LHCN-M2 (cell line): ENCODE results near the gene ALG14. TPM values are rescaled to one million over a fixed set of nuclear protein-coding genes. Genes with fewer than 3 reads are reported as not detected.
"Not testable (repeated sequence)": the region's sequence is repeated elsewhere in the genome, so short reads cannot be mapped to it uniquely, and the experiment has no call there.

ENCODE experiments used
- DNase-seq: peaks from one replicate; pipeline ENCODE4 v3.0.0-alpha.2; 2012; ENCODE audit warnings: low read depth
- total RNA-seq: library from RNA; depleted of rRNA; stranded (reverse); fragments of >200 nt; gene quantifications from 2 replicates; pipeline ENCODE4 v1.2.3, GENCODE V29; 2014

Gene ALG14
- total RNA-seq, 1 experiment from 2014 or later = 1.5 TPM

DNA sequence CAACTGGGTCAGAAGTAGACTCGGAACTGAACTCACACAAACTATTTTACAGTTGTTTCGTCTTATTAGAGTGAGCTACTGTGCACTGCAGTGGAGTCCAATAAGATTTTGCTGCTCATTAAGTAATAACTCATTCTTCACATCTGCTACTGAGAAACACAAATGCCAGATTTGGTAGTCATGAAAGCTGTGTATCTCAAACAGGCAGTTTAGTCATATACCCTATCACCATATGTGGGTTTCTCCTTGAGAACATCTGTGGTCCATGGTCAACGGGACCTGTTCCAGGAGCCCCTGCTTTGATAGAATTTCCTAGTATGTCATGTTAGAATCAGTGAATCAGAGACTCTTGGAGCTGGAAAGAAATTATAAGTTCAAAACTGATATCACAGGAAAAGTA is 60.4 kb downstream of the ALG14 start:
- peak; percentile 96 for DNase-seq

- DNase-seq = no peak
These were observed 62.6 kb downstream of the ALG14 start for GRCh38 chr1:95010158-95010557.

GRCh38 chr1:95007687-95008086 is 65.1 kb downstream of the ALG14 start:
- no peak for DNase-seq

DNA sequence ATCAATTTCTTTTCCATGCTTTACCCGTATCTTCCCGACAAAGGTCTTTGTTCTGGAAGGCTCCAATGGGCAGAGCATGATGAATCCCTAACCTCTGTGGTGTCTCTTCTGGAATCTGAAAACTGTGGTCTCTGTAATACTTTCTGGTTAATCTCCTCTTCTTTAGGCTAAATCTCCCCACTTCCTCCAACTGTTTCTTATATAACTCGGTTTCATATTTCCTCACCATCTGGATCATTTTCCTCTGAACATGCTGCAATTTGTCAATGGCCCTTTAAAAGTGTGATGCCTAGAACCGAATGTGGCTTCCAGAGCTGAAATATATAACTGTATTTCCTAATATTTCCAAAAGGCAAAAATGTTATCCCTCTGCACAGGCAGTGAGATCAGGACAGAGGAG is 66.1 kb downstream of the ALG14 start:
- DNase-seq = peak; percentile 58

DNA sequence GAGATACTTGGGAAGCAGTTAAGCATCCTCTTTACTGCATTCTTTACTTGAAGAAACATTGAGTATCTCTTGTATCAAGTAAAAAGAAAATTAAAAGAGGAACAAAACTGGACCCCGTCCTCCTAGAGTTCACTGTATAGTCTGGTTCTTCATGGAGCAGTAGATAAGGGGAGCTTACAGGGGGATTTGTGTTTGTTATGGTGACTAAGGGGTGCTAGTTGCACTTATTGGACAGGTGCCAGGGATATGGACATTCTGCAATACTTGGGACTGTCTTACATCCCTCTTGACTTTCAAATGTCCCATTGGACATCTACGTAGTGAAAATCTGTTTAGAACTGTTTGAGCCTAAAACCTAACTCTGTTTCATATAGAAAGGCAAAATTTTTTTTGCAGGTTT is 67.2 kb downstream of the ALG14 start:
- no peak for DNase-seq

DNA sequence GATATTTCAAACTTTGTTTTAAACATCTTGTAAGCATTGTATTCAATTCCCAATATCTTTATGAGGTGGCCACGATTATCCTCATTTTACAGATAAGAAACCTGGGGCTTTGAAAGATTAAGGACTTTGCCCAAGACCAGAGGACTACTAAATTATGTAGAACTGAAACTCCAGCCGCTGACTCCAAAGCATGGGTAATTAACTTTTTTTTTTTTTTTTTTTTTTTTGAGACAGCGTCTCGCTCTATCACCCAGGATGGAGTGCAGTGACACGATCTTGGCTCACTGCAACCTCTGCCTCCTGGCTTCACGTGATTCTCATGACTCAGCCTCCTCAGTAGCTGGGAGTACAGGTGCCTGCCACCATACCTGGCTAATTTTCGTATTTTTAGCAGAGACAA is 68.7 kb downstream of the ALG14 start:
- no peak for DNase-seq

GRCh38 chr1:95003433-95003738 is 69.4 kb downstream of the ALG14 start:
- DNase-seq = peak; percentile 62

GRCh38 chr1:95002540-95003432 is 70.0 kb downstream of the ALG14 start:
- DNase-seq = no peak

- DNase-seq = no peak
These were observed 70.6 kb downstream of the ALG14 start for GRCh38 chr1:95002164-95002539.

- DNase-seq = no peak
These were observed 73.2 kb downstream of the ALG14 start for GRCh38 chr1:94999456-95000131.

DNA sequence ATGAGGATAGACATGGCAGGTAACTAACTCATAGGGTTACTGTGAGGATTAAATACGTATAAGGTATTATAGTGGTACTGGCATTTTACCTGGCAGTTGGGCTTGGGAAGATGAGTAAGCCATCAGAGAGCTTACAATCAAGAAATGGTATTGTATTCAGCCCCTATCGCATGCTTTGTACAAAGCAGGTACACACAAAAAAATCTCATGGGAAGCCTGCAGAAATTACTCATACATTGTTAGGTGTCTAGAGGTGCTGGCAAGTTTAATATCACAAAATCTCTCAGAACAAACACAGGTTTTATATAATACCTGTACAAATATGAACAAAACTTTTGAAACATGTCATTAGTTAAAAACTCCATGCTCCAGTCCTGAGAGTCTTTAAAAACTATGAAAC is 74.0 kb downstream of the ALG14 start:
- no peak for DNase-seq

GRCh38 chr1:94998114-94998513 is 74.6 kb downstream of the ALG14 start:
- DNase-seq = no peak

GRCh38 chr1:94995536-94995935 is 77.2 kb downstream of the ALG14 start:
- DNase-seq = not testable (repeated sequence)

DNA sequence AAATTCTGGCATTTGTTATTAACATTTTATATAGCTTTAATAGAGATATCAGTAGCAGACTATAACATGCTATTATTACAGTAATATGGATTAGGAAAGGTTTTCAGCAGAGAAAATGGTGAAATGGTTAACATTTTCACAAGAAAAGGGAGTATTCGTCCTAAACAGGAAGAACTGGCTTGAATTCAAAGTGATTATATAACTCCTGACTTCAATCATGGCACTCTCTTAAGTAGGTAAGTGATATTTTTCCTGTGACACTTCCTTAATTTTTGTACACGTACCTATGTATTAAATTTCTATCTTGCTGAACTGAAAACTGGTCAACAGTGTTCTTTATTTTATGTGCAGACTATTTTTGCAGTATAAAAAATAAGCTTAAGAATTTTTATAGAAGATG is 77.9 kb downstream of the ALG14 start:
- no peak for DNase-seq

DNA sequence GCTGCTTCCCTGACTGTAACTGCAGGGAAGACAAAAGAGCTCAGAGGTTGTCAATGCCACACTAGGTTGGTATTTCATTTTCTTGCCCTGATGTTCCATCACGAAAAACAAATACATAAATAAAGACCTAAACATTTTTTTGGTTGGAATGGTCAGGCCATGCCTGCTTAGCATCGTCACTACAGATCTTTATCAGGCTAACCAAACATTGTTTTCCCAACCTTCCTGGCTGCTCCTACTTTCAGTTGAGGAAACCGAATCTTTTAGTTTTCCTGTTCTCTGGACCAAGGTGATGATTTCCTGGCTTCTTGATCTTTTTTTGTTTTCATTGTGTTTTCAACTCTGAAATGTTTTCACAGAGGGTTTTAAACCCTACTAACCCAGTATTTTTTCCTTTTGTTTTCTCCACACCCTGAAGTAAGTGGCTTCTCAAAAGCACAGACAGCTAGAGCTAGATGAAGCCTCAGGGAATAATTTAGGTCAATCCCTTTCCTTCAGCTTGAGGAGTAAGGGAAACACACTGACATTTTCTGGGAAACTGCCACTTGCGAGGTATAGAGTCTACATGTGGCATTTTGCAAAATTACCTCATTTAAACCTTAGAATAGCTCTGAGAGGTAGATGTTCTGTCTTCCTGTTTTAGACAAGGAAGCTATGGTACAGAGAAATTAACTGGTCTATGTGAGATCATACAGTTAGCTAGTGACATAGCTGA is 78.7 kb downstream of the ALG14 start:
- DNase-seq = no peak

DNA sequence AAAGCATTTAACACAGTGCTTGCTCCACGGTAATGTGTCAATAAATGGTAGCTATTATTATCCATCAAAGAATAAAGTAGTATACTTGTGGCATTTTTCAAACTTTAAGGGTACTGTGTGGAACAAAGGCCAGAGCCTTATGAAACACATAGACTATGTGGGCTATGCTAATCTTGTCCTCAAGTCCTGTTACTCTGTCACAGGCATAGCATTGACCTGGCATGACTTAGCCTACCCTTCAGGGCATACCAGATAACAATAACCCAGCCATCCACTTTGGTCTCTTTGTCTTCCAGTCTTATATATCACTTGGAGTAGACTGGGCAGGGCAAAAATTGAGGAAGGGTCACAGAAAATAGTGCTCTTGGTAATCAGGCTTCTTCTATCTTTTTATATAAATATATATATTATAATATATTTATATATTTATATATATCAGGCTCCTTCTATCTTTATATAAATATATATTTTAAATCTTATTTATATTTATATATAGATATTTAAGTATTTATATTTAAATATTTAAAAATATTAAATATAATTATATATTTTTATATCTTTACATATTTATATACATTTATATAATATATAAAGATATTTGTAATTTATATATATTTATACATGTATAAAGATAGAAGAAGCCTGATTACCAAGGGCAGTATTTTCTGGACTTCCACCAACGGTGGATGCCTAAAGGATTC is 79.7 kb downstream of the ALG14 start:
- no peak for DNase-seq

- no peak for DNase-seq
These were observed 80.6 kb downstream of the ALG14 start for GRCh38 chr1:94992161-94992560.

GRCh38 chr1:94989911-94990473 is 82.8 kb downstream of the ALG14 start:
- DNase-seq = no peak

DNA sequence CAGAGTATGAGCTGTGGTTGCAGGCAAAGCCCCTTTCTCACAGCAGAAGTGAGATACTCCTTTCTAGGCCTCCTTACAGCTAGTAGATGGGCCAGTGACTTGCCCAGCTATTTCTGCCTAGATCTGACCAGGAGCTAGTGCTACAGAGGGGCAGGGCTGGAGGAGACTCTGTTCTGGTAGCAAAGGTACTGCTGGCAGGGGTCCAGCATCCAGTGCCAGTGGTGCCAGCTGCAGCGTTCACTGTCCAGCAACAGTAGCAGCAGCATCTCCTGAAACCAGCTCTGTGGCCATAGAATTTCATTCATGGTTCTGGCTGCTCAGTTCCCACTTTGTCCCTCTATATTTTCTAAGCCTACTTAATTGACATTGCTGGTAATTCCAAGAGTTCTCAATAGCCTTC is 83.4 kb downstream of the ALG14 start:
- no peak for DNase-seq

DNA sequence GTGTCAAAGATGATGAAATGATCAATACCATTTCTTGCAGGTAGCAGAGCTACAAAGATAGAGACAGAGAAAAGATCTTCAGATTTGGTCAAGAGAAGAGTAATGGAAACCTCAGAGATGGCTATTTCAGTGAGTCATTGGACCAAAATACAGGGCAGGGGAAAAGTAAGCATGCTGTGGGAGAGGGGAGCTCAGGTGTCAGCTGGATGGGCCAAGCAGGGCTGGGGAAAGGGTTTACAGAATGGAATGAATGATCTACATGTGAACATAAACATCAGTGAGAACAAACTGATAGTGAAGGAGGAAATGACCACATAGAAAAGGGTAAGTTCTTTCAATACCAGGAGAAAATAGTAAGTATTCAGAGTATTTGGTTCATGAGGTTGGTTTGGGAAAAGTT is 84.4 kb downstream of the ALG14 start:
- DNase-seq = no peak

DNA sequence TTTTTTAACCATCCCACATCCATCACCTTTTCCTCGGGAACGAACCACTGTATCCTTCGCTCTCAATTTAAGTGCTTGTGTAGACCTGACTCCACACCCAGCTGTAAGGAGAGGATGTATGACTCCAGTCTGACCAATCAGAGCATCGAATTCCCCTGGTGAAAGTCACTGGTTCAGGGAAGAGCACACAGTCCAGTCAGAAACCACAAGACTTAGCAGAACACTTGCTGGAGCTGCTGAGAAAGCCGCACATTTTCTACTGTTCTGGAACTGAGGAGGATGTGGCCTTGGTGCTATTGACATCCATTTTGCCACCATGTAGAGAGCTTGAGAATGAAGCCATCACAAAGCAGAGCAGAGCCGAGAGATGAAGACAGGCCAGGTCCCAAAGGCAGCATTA is 86.0 kb downstream of the ALG14 start:
- peak; percentile 89 for DNase-seq
